Measurements from ENCODE around the gene TCP11.

DNA sequence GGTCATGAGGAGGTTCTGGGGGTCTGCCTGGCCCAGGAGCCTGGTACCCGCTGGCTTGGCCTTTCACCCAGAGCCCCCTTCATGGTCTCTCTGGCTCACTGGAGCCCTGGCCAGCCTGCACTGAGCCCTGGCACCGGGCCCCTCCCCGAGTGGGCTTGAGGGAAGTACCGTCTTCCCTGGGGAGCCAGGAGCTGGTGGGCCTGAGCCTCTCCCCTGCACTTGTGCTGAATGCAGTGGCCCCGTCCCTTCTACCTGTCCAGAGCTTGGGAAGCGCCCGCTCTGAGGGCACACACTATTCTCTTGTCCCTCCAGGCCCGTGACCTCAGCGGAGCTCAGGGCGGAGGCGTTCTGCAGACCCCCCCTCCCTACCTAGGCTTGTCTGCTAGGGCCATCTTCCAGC, 62.2 kb downstream of the TCP11 start:
- TF ChIP-seq, protein P1, sequence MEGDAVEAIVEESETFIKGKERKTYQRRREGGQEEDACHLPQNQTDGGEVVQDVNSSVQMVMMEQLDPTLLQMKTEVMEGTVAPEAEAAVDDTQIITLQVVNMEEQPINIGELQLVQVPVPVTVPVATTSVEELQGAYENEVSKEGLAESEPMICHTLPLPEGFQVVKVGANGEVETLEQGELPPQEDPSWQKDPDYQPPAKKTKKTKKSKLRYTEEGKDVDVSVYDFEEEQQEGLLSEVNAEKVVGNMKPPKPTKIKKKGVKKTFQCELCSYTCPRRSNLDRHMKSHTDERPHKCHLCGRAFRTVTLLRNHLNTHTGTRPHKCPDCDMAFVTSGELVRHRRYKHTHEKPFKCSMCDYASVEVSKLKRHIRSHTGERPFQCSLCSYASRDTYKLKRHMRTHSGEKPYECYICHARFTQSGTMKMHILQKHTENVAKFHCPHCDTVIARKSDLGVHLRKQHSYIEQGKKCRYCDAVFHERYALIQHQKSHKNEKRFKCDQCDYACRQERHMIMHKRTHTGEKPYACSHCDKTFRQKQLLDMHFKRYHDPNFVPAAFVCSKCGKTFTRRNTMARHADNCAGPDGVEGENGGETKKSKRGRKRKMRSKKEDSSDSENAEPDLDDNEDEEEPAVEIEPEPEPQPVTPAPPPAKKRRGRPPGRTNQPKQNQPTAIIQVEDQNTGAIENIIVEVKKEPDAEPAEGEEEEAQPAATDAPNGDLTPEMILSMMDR (IDR thresholded peaks at IDR 0.05): no peak
- TF ChIP-seq POLR2A (IDR thresholded peaks at IDR 0.05): no peak

All from Peyer's patch (tissue), 4 donors.